ENCODE data around the gene ATOH8. TPM values are rescaled to one million over a fixed set of nuclear protein-coding genes. Genes with fewer than 3 reads are reported as not detected.

Gene ATOH8
- total RNA-seq, 1 donor from 2014 or later = 3.0 TPM

DNA sequence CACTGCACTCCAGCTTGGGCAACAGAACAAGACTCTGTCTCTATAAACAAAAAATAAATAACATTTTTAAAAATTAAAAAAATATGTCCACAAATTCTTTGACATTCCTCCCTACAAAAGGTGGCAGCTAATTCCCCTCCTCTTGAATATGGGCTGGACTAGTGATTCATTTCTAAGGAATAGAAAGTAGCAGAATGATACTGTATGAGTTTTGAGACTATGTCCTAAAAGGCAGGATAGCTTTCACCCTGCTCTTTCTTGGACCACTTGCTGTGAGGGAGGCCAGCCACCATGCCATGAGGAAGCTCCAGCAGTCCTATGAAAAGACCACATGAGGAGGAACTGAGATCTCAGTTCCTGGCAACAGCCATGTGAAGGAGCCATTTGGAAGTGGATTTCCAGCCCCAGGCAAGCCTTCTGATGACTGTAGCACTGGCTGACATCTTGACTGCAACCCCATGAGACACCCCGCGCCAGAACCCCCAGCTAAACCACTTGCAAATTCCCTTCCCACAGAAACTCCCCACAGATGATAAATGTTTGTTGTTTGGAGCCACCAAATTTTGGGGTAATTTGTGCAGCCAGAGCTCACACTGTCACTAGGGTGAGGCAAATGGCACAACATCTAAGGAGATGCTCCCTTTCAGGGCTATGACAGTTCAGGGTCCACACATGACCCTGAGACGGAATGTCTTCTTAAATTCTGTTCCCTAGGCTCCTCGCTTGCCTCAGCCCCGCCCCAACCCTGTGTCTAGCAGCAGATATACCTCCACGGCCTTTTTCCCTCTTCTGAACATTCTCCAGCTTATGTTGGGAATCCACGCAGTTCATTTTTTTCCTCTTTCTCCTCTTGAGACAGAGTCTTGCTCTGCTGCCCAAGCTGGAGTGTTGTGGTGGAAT lies 17.1 kb upstream of the ATOH8 start:
- DNase-seq = no peak

- DNase-seq = no peak
These were observed 16.3 kb upstream of the ATOH8 start for GRCh38 chr2:85737481-85737880.

DNA sequence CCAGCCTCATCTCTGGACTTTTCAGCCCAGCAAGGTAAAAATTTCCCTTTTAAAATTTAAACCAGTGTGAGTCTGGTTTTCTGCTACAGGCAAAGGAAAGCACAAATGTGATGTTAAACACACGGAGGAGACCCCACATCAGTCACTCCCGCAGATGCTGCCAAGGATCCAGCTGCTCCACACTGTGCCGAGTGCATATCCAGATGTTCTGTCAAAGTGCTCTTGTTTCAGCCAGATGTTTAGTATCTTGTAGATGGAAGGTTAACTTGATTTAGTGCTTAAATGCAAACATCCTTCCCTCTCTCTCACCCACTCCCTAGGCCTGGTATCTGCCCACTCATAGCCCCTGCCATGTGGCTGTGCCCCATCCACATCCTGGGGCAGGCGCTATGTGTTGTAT lies 15.8 kb upstream of the ATOH8 start:
- DNase-seq = no peak

DNA sequence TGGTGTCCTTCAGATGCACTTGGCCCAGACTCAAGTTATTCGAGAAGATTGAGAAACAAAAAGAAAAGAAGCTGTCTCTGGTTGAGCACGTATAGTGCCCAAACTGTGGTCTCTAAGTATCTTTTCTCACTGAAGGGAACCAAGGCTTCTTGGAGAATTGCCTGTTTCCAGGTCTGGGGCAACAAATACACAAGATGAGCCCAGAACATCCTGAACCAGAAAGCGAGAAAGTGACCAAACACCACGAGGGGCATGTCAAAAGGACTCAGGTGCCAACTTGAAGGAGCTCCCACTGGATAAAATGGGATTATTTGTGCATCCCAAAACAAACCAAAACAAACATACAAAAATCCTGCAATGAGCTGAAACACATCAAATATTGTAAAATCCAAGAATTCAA lies 13.6 kb upstream of the ATOH8 start:
- DNase-seq = no peak

DNA sequence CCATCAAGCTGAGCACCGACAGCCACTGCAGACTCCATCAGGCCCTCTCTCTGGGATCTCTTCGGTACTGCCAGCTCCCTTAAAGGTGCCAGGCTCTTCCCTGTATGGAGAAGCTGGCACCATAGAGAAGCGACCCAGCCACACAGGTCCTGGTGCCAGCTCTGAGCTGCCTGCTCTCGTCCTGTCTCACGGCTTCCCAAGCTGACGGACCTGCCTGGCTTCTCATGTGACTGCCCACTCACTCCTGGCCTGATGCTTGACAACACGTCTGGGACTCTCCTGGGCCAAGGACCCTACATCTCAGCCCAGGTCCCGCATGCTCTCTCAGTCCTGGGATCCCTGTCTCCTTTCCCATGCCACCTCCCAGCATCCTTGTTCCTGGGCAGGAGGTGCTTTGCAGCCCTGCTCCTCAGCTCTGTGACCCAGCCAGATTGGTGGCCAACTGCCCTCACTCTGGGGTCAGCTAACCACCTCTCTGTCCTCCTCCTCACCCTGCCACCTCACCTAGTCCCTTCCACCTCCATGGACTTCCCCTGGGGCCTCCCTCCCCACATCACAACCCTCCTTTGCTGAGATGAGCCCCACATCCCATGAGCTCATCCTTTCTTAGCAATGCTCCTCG lies 12.5 kb upstream of the ATOH8 start:
- no peak for DNase-seq

GRCh38 chr2:85741833-85742455 lies 11.8 kb upstream of the ATOH8 start:
- peak; percentile 77 for DNase-seq

DNA sequence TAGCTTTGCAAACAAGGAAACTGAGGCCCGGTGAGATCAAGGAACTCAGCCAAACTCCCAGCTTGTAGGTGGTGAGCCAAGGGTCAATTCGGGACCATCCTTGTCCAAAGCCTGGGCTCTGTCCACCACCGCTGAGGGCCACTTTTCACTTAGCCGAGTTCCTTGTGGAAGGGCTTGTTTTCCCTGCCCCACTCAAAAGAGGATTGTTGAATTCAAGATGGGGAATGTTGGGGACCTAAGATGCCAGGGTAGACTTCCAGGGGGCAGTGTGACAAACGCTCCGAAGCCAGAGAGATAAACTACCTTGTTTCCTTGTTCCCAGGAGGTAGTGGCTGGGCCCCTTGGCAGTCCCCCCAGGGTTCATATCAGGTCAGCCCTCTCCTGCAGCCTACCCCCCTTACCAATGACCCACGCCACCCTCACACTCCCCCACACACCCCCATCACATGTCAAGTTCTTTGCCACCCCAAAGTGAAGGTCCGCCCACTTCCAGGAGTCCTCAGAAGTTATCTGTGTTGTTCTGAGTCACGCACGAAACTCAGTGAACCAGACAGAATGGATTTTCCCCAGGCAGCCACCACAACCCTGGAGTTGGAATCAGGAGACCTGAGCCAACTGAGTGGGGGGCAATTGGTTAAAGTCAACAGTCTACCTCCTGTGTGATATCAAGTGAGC lies 10.3 kb upstream of the ATOH8 start:
- no peak for DNase-seq

DNA sequence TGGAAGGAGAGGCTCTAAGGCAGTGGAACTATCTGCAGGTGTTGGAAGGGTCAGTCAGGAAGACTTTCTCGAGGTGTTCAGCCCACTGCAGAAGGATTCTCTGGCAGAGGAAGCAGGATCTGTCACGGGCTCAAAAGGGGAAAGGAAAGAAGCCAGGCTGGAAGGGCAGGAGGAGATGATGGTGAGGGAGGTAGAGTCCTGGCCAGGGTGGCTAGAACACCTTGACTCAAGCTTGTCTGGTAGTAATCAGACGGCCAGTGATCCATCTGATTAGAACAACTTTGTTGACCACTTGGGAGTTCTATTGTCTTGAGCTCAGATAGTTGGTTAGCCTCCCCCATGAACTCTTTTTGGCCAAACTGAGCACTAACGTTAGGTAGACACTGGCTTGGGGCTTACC lies 9.7 kb upstream of the ATOH8 start:
- no peak for DNase-seq

- no peak for DNase-seq
These were observed 8.8 kb upstream of the ATOH8 start for GRCh38 chr2:85744741-85745601.

- no peak for DNase-seq
These were observed 8.2 kb upstream of the ATOH8 start for GRCh38 chr2:85745619-85746018.

- DNase-seq = no peak
These were observed 7.3 kb upstream of the ATOH8 start for GRCh38 chr2:85746321-85747004.

- no peak for DNase-seq
These were observed 6.3 kb upstream of the ATOH8 start for GRCh38 chr2:85747441-85747840.

DNA sequence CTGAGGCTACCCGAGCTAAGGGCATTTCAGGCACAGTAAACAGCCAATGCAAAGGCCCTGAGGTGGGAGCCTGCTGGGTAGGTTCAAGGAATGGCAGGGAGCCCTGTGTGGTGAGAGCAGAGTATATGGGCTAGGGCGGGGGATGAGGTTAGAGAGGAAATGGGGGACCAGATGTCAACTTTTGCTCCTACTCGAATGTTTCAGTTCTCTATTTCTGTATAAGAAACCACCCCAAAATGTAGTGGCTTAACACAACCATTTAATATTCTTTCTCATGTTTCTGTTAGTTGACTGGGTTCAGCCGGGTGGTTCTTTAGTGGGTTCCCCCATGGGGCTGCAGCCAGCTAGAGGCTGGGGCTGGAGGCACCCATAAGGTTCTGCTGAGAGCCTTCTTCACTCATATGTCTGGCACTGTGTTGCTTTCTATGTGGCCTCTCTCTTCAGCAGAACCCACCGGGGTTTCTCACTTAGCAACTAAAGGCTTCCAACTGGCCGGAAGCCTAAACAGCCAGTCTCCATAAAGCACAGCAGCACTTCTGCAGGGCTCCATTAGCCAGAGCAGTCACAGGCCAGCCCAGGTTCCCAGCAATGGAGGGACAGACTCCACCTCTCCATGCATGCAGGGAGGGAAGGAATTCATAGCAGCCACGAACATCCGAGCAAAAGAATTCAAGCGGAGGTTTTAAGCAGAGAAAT lies 5.6 kb upstream of the ATOH8 start:
- DNase-seq = no peak

GRCh38 chr2:85748985-85749875 lies 4.6 kb upstream of the ATOH8 start:
- DNase-seq = no peak

GRCh38 chr2:85750587-85751575 lies 2.9 kb upstream of the ATOH8 start:
- peak; percentile 48 for DNase-seq

- no peak for DNase-seq
These were observed 2.2 kb upstream of the ATOH8 start for GRCh38 chr2:85751627-85752026.

DNA sequence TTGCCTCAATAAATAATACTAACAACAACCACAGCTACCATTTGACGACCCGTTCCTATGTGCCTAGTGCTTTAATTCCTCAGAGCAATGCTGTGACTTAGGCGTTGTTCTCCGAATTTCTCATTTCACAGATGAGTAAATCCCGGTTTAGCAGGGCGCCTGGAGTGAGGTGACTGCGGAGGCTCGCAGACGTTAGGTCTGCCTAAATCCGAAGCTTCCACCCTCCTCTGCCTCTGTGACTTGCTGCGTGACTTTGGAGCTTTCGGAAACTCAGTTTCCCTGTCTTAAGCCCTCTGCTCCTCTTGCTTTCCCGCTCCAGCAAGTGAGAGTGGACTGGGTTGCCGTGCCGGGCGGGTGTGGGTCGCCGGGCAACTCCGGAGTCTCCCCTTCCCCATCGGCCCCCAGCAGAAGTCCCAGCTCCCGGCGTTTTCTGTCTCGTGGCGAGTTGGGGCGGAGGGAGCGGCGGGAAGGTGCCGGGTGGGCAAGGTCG lies 711 bp upstream of the ATOH8 start:
- DNase-seq = no peak
